PFSK-1 (cell line): ENCODE data around the gene YES1.

Experiments
- FOXP2 ChIP-seq: optimal IDR thresholded peaks from 2 replicates; pipeline ENCODE3; 2011; ENCODE audit warnings: borderline replicate concordance, control low read depth, inconsistent platforms; ENCODE audit not compliant: insufficient read depth; ENCODE audit errors: extremely low read length, extremely low read depth
- POLR2AphosphoS5 ChIP-seq: IDR thresholded peaks from 2 replicates; pipeline ENCODE4 v1.6.1; 2012; ENCODE audit warnings: low read depth, mild to moderate bottlenecking, control low read depth, low read length, moderate library complexity
- SIN3A ChIP-seq: IDR thresholded peaks from 2 replicates; pipeline ENCODE4 v1.6.1; 2012; ENCODE audit warnings: mild to moderate bottlenecking, low read length, moderate library complexity, borderline replicate concordance; ENCODE audit not compliant: insufficient read depth
- TAF1 ChIP-seq: IDR thresholded peaks from 2 replicates; pipeline ENCODE4 v1.6.1; 2012; ENCODE audit warnings: low read length, control low read depth, borderline replicate concordance; ENCODE audit not compliant: insufficient read depth
- TF ChIP-seq, protein P1 (sequence below), 2 experiments: IDR thresholded peaks; 2 replicates each; pipeline versions ENCODE4 v1.6.1 to v1.8.0; 2011 to 2012; ENCODE audit warnings: low read depth in 2 of 2, low read length in 2 of 2, control low read depth in 1 of 2, inconsistent platforms in 1 of 2, mild to moderate bottlenecking in 1 of 2, moderate library complexity in 1 of 2; ENCODE audit not compliant: insufficient read depth in 1 of 2

YES1 gene

DNA sequence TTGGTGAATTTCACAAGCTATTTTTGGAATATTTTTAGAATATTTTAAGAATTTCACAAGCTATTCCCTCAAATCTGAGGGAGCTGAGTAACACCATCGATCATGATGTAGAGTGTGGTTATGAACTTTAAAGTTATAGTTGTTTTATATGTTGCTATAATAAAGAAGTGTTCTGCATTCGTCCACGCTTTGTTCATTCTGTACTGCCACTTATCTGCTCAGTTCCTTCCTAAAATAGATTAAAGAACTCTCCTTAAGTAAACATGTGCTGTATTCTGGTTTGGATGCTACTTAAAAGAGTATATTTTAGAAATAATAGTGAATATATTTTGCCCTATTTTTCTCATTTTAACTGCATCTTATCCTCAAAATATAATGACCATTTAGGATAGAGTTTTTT is 138.7 kb downstream of the YES1 start:
- TF ChIP-seq TAF1 (no peak), SIN3A (no peak), FOXP2 (no peak), POLR2AphosphoS5 (no peak)
- TF ChIP-seq, protein P1, sequence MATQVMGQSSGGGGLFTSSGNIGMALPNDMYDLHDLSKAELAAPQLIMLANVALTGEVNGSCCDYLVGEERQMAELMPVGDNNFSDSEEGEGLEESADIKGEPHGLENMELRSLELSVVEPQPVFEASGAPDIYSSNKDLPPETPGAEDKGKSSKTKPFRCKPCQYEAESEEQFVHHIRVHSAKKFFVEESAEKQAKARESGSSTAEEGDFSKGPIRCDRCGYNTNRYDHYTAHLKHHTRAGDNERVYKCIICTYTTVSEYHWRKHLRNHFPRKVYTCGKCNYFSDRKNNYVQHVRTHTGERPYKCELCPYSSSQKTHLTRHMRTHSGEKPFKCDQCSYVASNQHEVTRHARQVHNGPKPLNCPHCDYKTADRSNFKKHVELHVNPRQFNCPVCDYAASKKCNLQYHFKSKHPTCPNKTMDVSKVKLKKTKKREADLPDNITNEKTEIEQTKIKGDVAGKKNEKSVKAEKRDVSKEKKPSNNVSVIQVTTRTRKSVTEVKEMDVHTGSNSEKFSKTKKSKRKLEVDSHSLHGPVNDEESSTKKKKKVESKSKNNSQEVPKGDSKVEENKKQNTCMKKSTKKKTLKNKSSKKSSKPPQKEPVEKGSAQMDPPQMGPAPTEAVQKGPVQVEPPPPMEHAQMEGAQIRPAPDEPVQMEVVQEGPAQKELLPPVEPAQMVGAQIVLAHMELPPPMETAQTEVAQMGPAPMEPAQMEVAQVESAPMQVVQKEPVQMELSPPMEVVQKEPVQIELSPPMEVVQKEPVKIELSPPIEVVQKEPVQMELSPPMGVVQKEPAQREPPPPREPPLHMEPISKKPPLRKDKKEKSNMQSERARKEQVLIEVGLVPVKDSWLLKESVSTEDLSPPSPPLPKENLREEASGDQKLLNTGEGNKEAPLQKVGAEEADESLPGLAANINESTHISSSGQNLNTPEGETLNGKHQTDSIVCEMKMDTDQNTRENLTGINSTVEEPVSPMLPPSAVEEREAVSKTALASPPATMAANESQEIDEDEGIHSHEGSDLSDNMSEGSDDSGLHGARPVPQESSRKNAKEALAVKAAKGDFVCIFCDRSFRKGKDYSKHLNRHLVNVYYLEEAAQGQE (IDR thresholded peaks at IDR 0.05; ENCODE audit: insufficient read depth in 1 of 2, low read depth in 2 of 2, low read length in 2 of 2), result no peak
